Sigmoid colon (tissue), 7 donors: Measurements from ENCODE around the gene SV2B. TPM values are rescaled to one million over a fixed set of nuclear protein-coding genes. Genes with fewer than 3 reads are reported as not detected.

ENCODE experiments used
- DNase-seq: peaks from one replicate; pipeline ENCODE4 v3.0.0-alpha.2; 2019
- H3K27ac ChIP-seq, 4 donors: fragments of 200-600 bp; sonication (generic); one replicate each; pipeline ENCODE4 v1.5.1; 2016 to 2019; ENCODE audit warnings: mild to moderate bottlenecking in 1 of 4
- H3K27me3 ChIP-seq, 3 donors: fragments of 200-600 bp; sonication (generic); one replicate each; pipeline ENCODE4 v1.5.1; 2019; ENCODE audit warnings: mild to moderate bottlenecking in 1 of 3
- H3K36me3 ChIP-seq, 4 donors: fragments of 200-600 bp; sonication (generic); one replicate each; pipeline ENCODE4 v1.5.1; 2016 to 2019
- H3K4me1 ChIP-seq, 4 donors: fragments of 200-600 bp; sonication (generic); one replicate each; pipeline ENCODE4 v1.5.1; 2017 to 2019
- H3K4me3 ChIP-seq, 4 donors: fragments of 200-600 bp; sonication (generic); one replicate each; pipeline ENCODE4 v1.5.1; 2017 to 2019; ENCODE audit warnings: mild to moderate bottlenecking in 2 of 4, moderate library complexity in 1 of 4
- H3K9me3 ChIP-seq, 4 donors: fragments of 200-600 bp in 3 of 4; sonication (generic) in 3 of 4; one replicate each; pipeline versions ENCODE4 v1.5.1 to v1.6.1; 2013 to 2019
- EP300 ChIP-seq, 4 donors: sonication (generic); formaldehyde crosslinking; IDR thresholded peaks; one replicate each; pipeline ENCODE4 v1.6.1; 2017; ENCODE audit warnings: antibody characterized with exemption in 4 of 4
- POLR2A ChIP-seq, 2 donors: fragments of 450-650 bp; IDR thresholded peaks; one replicate each; pipeline ENCODE4 v1.6.1; 2016; ENCODE audit warnings: antibody characterized with exemption in 2 of 2, mild to moderate bottlenecking in 2 of 2, moderate library complexity in 2 of 2
- POLR2AphosphoS5 ChIP-seq, 4 donors: sonication (generic); formaldehyde crosslinking; IDR thresholded peaks; one replicate each; pipeline ENCODE4 v1.6.1; 2017; ENCODE audit warnings: antibody characterized with exemption in 4 of 4
- WGBS, 2 donors: extraction: QIAGEN DNeasy Blood & Tissue Kit; methylation state at CpG; one replicate each; pipeline ENCODE4 v1.1.7; 2013; 5-methylcytosine and 5-hydroxymethylcytosine counted together
- intact Hi-C: fragments of 100-400 bp; cut with DNase I; formaldehyde crosslinking; loops from one replicate; pipeline ENCODE4 v1.15.1; 2023
- polyA plus RNA-seq, 3 donors: library from polyadenylated mRNA; stranded (reverse); fragments of 200-250 nt; gene quantifications; one replicate each; pipeline ENCODE4 v1.2.3, GENCODE V29; 2013
- total RNA-seq, 4 donors: library from RNA; depleted of rRNA; stranded (reverse); fragments of >200 nt; gene quantifications; one replicate each; pipeline ENCODE4 v1.1.0, GENCODE V29; 2016
- TF ChIP-seq, protein P1 (sequence below), 4 experiments: fragments of 450-650 bp in 3 of 4; fragments of 200-600 bp in 1 of 4; IDR thresholded peaks; one replicate each; pipeline ENCODE4 v1.5.1; 2016 to 2019; ENCODE audit warnings: antibody characterized with exemption in 4 of 4, mild to moderate bottlenecking in 3 of 4, moderate library complexity in 2 of 4
- donor health status: healthy with polysubstance abuse.
- donor health status: Bipolar disorder and iron deficiency.
- donor health status: healthy.

SV2B gene
- total and polyA plus RNA-seq, 7 donors = 2.0 to 5.0 (median 3.1) TPM; not detected in 2

GRCh38 chr15:91061230-91061629, 38.8 kb upstream of the SV2B start:
- intact Hi-C loops = no loop called here
- no peak overlapping the region for H3K27ac ChIP-seq
- no peak overlapping the region for H3K4me3 ChIP-seq
- no peak for DNase-seq
- TF ChIP-seq POLR2A (IDR thresholded peaks at IDR 0.05) = no peak
- TF ChIP-seq, protein P1, sequence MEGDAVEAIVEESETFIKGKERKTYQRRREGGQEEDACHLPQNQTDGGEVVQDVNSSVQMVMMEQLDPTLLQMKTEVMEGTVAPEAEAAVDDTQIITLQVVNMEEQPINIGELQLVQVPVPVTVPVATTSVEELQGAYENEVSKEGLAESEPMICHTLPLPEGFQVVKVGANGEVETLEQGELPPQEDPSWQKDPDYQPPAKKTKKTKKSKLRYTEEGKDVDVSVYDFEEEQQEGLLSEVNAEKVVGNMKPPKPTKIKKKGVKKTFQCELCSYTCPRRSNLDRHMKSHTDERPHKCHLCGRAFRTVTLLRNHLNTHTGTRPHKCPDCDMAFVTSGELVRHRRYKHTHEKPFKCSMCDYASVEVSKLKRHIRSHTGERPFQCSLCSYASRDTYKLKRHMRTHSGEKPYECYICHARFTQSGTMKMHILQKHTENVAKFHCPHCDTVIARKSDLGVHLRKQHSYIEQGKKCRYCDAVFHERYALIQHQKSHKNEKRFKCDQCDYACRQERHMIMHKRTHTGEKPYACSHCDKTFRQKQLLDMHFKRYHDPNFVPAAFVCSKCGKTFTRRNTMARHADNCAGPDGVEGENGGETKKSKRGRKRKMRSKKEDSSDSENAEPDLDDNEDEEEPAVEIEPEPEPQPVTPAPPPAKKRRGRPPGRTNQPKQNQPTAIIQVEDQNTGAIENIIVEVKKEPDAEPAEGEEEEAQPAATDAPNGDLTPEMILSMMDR (IDR thresholded peaks at IDR 0.05) = no peak
- TF ChIP-seq POLR2AphosphoS5 (IDR thresholded peaks at IDR 0.05) = no peak
- no peak for TF ChIP-seq EP300 (IDR thresholded peaks at IDR 0.05)
- H3K27me3 ChIP-seq = peaks cover 0 to 31% (median 0%) of the 10 kb centered on the region in 3 donors
- no peaks in the 10 kb centered on the region for H3K36me3 ChIP-seq
- no peaks in the 10 kb centered on the region for H3K9me3 ChIP-seq
- WGBS, 2 donors = 89 to 91% methylated on average over 2 of the region's 2 CpGs
- peaks cover 0 to under 1% (median 0%) of the 10 kb centered on the region in 4 donors for H3K4me1 ChIP-seq

GRCh38 chr15:91061997-91062396, 38.1 kb upstream of the SV2B start:
- Histone ChIP-seq H3K27ac (no peak overlapping the region), H3K4me1 (no peaks in the 10 kb centered on the region), H3K9me3 (no peaks in the 10 kb centered on the region), H3K4me3 (no peak overlapping the region), H3K36me3 (no peaks in the 10 kb centered on the region), H3K27me3 (peaks cover 0 to 25% (median 0%) of the 10 kb centered on the region in 3 donors)
- intact Hi-C loops = no loop called here
- WGBS, 2 donors = 66 to 83% methylated on average over 5 of the region's 5 CpGs
- TF ChIP-seq EP300 (IDR thresholded peaks at IDR 0.05) = no peak
- TF ChIP-seq POLR2AphosphoS5 (IDR thresholded peaks at IDR 0.05) = no peak
- no peak for TF ChIP-seq POLR2A (IDR thresholded peaks at IDR 0.05)
- TF ChIP-seq, protein P1 (IDR thresholded peaks at IDR 0.05) = no peak
- no peak for DNase-seq

- Histone ChIP-seq H3K4me3 (no peak overlapping the region), H3K4me1 (no peaks in the 10 kb centered on the region), H3K9me3 (no peaks in the 10 kb centered on the region), H3K36me3 (no peaks in the 10 kb centered on the region), H3K27ac (no peak overlapping the region), H3K27me3 (peaks cover 0 to 8% (median 0%) of the 10 kb centered on the region in 3 donors)
- intact Hi-C loops = no loop called here
- WGBS, 2 donors = 78% methylated on average over 2 of the region's 2 CpGs
- TF ChIP-seq, protein P1 (IDR thresholded peaks at IDR 0.05) = no peak
- TF ChIP-seq EP300 (IDR thresholded peaks at IDR 0.05) (no peak), POLR2AphosphoS5 (IDR thresholded peaks at IDR 0.05) (no peak), POLR2A (IDR thresholded peaks at IDR 0.05) (no peak)
- DNase-seq = no peak
These were observed 34.6 kb upstream of the SV2B start for GRCh38 chr15:91065505-91065904.

DNA sequence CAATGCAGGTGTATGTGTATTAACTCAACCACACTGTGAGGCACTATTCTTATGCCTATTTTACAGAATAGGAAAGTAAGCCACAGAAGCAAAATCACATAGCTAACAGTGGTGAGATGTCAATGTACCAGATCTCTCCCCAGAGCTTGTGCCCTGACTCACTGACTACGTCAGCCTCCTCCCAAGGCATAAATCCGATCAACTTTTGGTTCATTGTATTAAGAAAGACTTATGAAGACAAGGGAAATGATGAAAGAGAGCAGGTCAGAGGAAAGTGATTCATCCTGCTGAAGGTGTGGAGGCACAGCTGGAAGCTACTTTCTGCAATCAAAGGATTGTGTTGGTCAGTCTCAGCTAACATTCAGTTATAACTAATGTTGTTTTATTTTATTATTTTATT, 33.0 kb upstream of the SV2B start:
- H3K27ac ChIP-seq = no peak overlapping the region
- 91 to 92% methylated on average over 2 of the region's 2 CpGs for whole genome bisulfite sequencing, 2 donors
- no peaks in the 10 kb centered on the region for H3K4me1 ChIP-seq
- no peak overlapping the region for H3K4me3 ChIP-seq
- no peaks in the 10 kb centered on the region for H3K36me3 ChIP-seq
- intact Hi-C loops = no loop called here
- no peak for TF ChIP-seq EP300 (IDR thresholded peaks at IDR 0.05)
- TF ChIP-seq POLR2AphosphoS5 (IDR thresholded peaks at IDR 0.05) = no peak
- TF ChIP-seq, protein P1 (IDR thresholded peaks at IDR 0.05) = no peak
- TF ChIP-seq POLR2A (IDR thresholded peaks at IDR 0.05) = no peak
- H3K27me3 ChIP-seq = peaks cover 0 to 8% (median 0%) of the 10 kb centered on the region in 3 donors
- H3K9me3 ChIP-seq = no peaks in the 10 kb centered on the region
- DNase-seq = no peak

DNA sequence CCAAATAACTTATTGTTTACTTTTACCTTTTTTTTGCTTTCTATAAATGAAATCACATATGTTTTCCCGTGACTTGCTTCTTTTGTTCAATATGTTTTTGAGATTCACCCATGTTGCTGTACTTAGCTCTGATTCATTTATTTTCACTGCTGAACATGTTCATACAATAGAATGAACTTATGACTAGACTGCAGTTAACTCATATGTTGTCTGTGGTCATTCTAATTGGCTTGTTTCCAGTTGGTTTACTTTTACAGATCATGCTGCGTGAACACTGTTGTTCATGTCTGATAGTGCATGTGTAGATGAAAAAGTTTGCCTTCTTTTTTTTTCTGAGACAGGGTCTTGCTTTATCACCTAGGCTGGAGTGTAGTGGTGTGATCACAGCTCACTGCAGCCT, 31.6 kb upstream of the SV2B start:
- 87 to 90% methylated on average over 2 of the region's 2 CpGs for WGBS, 2 donors
- TF ChIP-seq POLR2AphosphoS5 (IDR thresholded peaks at IDR 0.05) (no peak), POLR2A (IDR thresholded peaks at IDR 0.05) (no peak), EP300 (IDR thresholded peaks at IDR 0.05) (no peak)
- TF ChIP-seq, protein P1 (IDR thresholded peaks at IDR 0.05) = no peak
- H3K9me3 ChIP-seq = no peaks in the 10 kb centered on the region
- H3K27me3 ChIP-seq = peaks cover 0 to 8% (median 0%) of the 10 kb centered on the region in 3 donors
- intact Hi-C loops = no loop called here
- no peak overlapping the region for H3K27ac ChIP-seq
- no peak for DNase-seq
- no peaks in the 10 kb centered on the region for H3K4me1 ChIP-seq
- H3K4me3 ChIP-seq = no peak overlapping the region
- no peaks in the 10 kb centered on the region for H3K36me3 ChIP-seq
